Right lobe of liver (tissue), 6 donors: ENCODE results near the gene LRBA. TPM values are rescaled to one million over a fixed set of nuclear protein-coding genes. Genes with fewer than 3 reads are reported as not detected.

Source experiments
- ATAC-seq, 4 donors: fragments of 200-7000 bp; cut with Tn5 transposase; one replicate each; pipeline ENCODE4 v1.9.1; 2020; ENCODE audit warnings: mild to moderate bottlenecking in 4 of 4, moderate library complexity in 4 of 4
- DNase-seq, 3 donors: peaks; one replicate each; pipeline ENCODE4 v3.0.0-alpha.2; 2020
- H3K27ac ChIP-seq, 3 donors: fragments of 200-600 bp; one replicate each; pipeline ENCODE4 v1.8.0; 2022
- H3K27me3 ChIP-seq, 2 donors: fragments of 200-600 bp; one replicate each; pipeline ENCODE4 v1.8.0; 2022
- H3K36me3 ChIP-seq, 4 donors: fragments of 200-600 bp; sonication (generic) in 1 of 4; one replicate each; pipeline versions ENCODE4 v1.5.1 to v1.8.0; 2017 to 2022; ENCODE audit warnings: control low read depth in 1 of 4
- H3K4me1 ChIP-seq, 4 donors: fragments of 200-600 bp; sonication (generic) in 1 of 4; one replicate each; pipeline versions ENCODE4 v1.5.1 to v1.8.0; 2017 to 2022; ENCODE audit warnings: control low read depth in 1 of 4
- H3K4me3 ChIP-seq, 3 donors: fragments of 200-600 bp; one replicate each; pipeline ENCODE4 v1.8.0; 2022
- H3K9me3 ChIP-seq, 4 donors: fragments of 200-600 bp; sonication (generic) in 1 of 4; one replicate each; pipeline versions ENCODE4 v1.5.1 to v1.8.0; 2017 to 2022; ENCODE audit warnings: control low read depth in 1 of 4
- POLR2A ChIP-seq: fragments of 450-650 bp; IDR thresholded peaks from one replicate; pipeline ENCODE4 v1.6.1; 2017; ENCODE audit warnings: antibody characterized with exemption, mild to moderate bottlenecking
- WGBS: methylation state at CpG from one replicate; pipeline ENCODE4 v1.1.6; 2018; ENCODE audit warnings: low coverage, low lambda C conversion rate; ENCODE audit not compliant: insufficient coverage; ENCODE audit errors: missing lambda C conversion rate; 5-methylcytosine and 5-hydroxymethylcytosine counted together
- intact Hi-C, 2 donors: fragments of 100-400 bp; cut with DNase I; formaldehyde crosslinking; loops; one replicate each; pipeline versions ENCODE4 v1.11.2 to v1.14.1; 2022
- total RNA-seq, 6 experiments: library from RNA; depleted of rRNA in 2 of 6; stranded (reverse); fragments of >200 nt in 2 of 6; fragmentation: NEBNext Ultra II Directional in 3 of 6; extraction: Animal tissue kit (Norgen Biotek cat#: 25700) in 3 of 6; gene quantifications; one replicate each; pipeline versions ENCODE4 v1.1.0 to v1.2.4, GENCODE V29; 2016 to 2023
- TF ChIP-seq, protein P1 (sequence below), 4 donors: fragments of 200-600 bp in 3 of 4; fragments of 450-650 bp in 1 of 4; IDR thresholded peaks; one replicate each; pipeline versions ENCODE4 v1.5.1 to v1.8.0; 2016 to 2022; ENCODE audit warnings: antibody characterized with exemption in 4 of 4, mild to moderate bottlenecking in 2 of 4
- donor health status: DM: no; HTN: yes; CAD: no.
- donor health status: DM: no; HTN: no; CAD: no.
- donor health status: DM: no; HTN: no; CAD: no.
- donor health status: DM: no; HTN: yes; CAD: no.
- donor health status: DM: no; HTN: yes; CAD: no.

Gene LRBA
- total RNA-seq, 6 experiments from 2014 or later = 18.9 to 48.1 (median 24.5) TPM

GRCh38 chr4:150983851-150984250, 31.2 kb downstream of the LRBA start:
- intact Hi-C loops = no loop called here
- H3K9me3 ChIP-seq = no peaks in the 10 kb centered on the region
- 83% methylated on average over 3 of the region's 3 CpGs for WGBS
- H3K4me1 ChIP-seq = no peaks in the 10 kb centered on the region
- TF ChIP-seq, protein P1, sequence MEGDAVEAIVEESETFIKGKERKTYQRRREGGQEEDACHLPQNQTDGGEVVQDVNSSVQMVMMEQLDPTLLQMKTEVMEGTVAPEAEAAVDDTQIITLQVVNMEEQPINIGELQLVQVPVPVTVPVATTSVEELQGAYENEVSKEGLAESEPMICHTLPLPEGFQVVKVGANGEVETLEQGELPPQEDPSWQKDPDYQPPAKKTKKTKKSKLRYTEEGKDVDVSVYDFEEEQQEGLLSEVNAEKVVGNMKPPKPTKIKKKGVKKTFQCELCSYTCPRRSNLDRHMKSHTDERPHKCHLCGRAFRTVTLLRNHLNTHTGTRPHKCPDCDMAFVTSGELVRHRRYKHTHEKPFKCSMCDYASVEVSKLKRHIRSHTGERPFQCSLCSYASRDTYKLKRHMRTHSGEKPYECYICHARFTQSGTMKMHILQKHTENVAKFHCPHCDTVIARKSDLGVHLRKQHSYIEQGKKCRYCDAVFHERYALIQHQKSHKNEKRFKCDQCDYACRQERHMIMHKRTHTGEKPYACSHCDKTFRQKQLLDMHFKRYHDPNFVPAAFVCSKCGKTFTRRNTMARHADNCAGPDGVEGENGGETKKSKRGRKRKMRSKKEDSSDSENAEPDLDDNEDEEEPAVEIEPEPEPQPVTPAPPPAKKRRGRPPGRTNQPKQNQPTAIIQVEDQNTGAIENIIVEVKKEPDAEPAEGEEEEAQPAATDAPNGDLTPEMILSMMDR (IDR thresholded peaks at IDR 0.05) = no peak
- TF ChIP-seq POLR2A = no peak
- ATAC-seq (no peak), DNase-seq (no peak)
- H3K4me3 ChIP-seq = no peak overlapping the region
- H3K27ac ChIP-seq = no peak overlapping the region
- no peaks in the 10 kb centered on the region for H3K27me3 ChIP-seq
- H3K36me3 ChIP-seq = no peaks in the 10 kb centered on the region

DNA sequence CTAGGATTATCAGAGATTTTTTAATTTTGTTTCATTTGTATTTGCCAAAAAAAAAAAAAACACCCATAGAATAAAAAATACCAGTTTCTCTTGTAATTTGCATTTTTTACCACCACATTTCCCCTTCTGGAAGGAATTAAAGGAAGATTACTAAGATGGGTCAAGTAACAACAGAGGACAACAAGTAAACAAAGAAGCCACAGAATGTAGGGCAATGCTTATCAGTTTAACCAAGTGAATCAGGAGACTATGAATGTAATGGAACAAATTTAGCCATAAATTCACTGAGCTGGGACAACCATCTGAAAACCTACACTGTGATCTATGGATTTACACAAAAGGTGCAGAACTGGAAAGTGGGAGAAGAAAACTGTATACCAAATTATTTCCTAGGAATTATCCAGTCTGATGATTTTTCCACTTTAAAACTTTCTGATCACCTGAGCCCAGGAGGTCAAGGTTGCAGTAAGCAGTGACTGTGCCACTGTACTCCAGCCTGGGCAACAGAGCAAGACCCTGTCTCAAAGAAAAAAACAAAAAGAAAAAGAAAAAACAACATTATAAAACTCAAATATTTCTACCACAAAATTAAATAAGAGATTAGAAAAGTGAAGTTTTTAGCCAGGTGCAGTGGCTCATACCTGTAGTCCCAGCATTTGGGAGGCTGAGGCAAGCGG, 32.4 kb downstream of the LRBA start:
- Histone ChIP-seq H3K27ac (no peak overlapping the region), H3K4me3 (no peak overlapping the region), H3K4me1 (no peaks in the 10 kb centered on the region), H3K9me3 (no peaks in the 10 kb centered on the region), H3K27me3 (no peaks in the 10 kb centered on the region), H3K36me3 (no peaks in the 10 kb centered on the region)
- TF ChIP-seq, protein P1 (IDR thresholded peaks at IDR 0.05) = no peak
- TF ChIP-seq POLR2A = no peak
- intact Hi-C loops = no loop called here
- no peak for ATAC-seq
- DNase-seq = no peak
- WGBS = 90% methylated on average over 1 of the region's 1 CpG

GRCh38 chr4:150978738-150979575, 36.1 kb downstream of the LRBA start:
- H3K27me3 ChIP-seq = no peaks in the 10 kb centered on the region
- H3K4me1 ChIP-seq = peaks cover 0 to 9% (median 4%) of the 10 kb centered on the region in 4 donors
- H3K4me3 ChIP-seq = no peak overlapping the region
- TF ChIP-seq, protein P1 (IDR thresholded peaks at IDR 0.05) = no peak
- TF ChIP-seq POLR2A = no peak
- no peak for ATAC-seq
- H3K36me3 ChIP-seq = no peaks in the 10 kb centered on the region
- no peak overlapping the region for H3K27ac ChIP-seq
- WGBS = 86% methylated on average over 3 of the region's 3 CpGs
- H3K9me3 ChIP-seq = no peaks in the 10 kb centered on the region
- DNase-seq = no peak
- intact Hi-C loops = no loop called here

DNA sequence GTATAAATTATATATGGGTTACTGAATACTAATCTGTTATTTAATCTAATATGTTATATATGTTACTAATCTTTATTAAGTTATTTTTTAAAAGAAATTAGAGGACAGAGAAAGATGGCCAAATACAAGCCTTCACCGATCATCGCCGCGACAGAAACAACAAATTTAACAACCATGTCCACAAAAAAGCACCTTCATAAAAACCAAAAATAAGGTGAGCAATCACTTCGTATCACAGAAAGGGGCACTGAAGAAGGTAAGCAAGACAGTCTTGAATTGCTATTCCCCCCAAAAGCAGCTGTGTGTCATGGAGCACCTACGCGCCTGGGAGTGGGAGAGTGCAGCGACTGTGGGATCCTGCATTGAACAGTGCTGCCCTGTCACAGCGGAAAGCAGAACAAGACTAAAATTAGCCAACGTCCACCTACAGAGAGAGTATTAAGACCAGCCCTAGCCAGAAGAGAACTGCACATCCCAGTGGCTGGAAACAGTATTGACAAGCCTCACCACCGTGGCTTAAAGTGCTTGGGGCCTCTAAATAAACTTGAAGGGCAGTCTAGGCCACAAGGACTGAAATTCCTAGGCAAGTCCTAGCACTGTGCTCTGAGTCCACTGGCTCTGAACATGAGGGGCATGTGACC, 38.5 kb downstream of the LRBA start:
- DNase-seq (no peak), ATAC-seq (peak in 1 of 4 donors; percentile 17)
- WGBS = 91% methylated on average over 7 of the region's 11 CpGs
- Histone ChIP-seq H3K27me3 (no peaks in the 10 kb centered on the region), H3K36me3 (no peaks in the 10 kb centered on the region), H3K9me3 (no peaks in the 10 kb centered on the region), H3K4me3 (no peak overlapping the region), H3K27ac (no peak overlapping the region), H3K4me1 (peaks cover 0 to 9% (median 4%) of the 10 kb centered on the region in 4 donors)
- intact Hi-C loops = no loop called here
- TF ChIP-seq, protein P1 (IDR thresholded peaks at IDR 0.05) = no peak
- TF ChIP-seq POLR2A = no peak
